LNCaP clone FGC (cell line): Measurements from ENCODE around the gene C3orf20.

Source experiments
- DNase-seq: peaks from one replicate; pipeline ENCODE4 v3.0.0-alpha.2; 2011; ENCODE audit warnings: low read depth
- H3K4me3 ChIP-seq: 2 replicates; pipeline ENCODE4 v1.5.1; 2011; ENCODE audit warnings: mild to moderate bottlenecking, low read depth, low read length, control low read depth
- TF ChIP-seq, protein P1 (sequence below): IDR thresholded peaks from 2 replicates; pipeline ENCODE4 v1.5.1; 2012; ENCODE audit warnings: mild to moderate bottlenecking; ENCODE audit not compliant: control insufficient read depth, insufficient read depth; ENCODE audit errors: extremely low read depth

The C3orf20 gene

DNA sequence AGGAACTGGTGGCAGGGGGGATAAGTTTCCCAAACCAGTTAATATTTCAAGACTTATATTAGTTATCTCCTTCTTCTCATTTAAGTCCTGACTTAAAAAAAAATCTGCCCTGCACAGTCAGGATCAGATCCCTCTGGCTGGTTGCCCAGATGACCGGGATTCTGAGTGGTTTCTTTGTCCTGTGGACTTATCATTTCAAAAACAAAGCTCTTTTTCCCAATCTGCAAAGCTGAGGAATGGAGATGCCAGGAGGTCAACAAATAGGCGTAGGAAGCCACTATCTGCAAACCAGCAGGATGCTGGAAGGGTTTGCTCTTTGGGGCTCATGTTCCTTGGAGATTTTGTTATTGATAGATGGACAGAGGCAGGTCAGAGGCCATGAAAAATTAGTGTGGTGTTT is 5.8 kb downstream of the C3orf20 start:
- DNase-seq = no peak
- TF ChIP-seq, protein P1, sequence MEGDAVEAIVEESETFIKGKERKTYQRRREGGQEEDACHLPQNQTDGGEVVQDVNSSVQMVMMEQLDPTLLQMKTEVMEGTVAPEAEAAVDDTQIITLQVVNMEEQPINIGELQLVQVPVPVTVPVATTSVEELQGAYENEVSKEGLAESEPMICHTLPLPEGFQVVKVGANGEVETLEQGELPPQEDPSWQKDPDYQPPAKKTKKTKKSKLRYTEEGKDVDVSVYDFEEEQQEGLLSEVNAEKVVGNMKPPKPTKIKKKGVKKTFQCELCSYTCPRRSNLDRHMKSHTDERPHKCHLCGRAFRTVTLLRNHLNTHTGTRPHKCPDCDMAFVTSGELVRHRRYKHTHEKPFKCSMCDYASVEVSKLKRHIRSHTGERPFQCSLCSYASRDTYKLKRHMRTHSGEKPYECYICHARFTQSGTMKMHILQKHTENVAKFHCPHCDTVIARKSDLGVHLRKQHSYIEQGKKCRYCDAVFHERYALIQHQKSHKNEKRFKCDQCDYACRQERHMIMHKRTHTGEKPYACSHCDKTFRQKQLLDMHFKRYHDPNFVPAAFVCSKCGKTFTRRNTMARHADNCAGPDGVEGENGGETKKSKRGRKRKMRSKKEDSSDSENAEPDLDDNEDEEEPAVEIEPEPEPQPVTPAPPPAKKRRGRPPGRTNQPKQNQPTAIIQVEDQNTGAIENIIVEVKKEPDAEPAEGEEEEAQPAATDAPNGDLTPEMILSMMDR = no peak
- H3K4me3 ChIP-seq = no peak overlapping the region

DNA sequence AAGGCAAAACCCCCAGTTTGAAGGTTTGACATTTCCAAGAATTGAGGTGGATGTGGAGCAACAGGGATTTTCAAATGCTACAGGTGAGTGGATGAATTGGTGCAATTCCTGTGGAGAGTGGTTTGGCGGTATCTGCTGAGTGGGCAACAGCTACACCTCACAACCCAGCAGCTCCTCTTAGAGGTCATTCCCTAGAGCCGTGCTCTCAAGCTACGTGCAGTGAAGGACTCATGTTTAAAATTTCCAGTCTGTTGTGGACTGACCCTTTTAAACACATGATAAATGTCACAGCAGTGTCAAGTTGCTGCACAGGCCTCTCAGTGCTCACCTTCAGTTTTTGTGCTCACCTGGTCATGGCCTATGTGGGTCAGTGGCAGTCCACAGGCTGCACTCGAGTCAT is 9.5 kb downstream of the C3orf20 start:
- no peak for DNase-seq
- no peak overlapping the region for H3K4me3 ChIP-seq
- TF ChIP-seq, protein P1 = no peak

DNA sequence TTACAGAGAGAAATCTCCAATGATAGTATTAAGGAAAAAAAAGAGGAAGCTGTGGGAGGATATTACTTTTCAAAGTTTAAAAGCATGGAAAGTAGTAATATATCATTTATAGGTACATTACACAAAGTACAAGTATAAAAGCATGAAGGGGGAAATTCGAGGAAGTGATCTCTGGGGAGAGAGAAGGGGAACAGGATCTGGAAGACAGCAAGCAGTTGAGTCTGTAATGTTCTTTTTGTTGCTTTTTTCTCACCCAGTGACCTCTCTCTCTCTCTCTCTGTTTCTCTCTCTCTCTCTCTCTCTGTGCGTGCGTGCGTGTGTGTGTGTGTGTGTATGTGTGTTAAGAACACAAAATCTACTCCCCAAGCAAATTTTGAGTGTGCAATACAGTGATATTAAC is 10.2 kb downstream of the C3orf20 start:
- no peak for DNase-seq
- H3K4me3 ChIP-seq = no peak overlapping the region
- TF ChIP-seq, protein P1 = no peak

DNA sequence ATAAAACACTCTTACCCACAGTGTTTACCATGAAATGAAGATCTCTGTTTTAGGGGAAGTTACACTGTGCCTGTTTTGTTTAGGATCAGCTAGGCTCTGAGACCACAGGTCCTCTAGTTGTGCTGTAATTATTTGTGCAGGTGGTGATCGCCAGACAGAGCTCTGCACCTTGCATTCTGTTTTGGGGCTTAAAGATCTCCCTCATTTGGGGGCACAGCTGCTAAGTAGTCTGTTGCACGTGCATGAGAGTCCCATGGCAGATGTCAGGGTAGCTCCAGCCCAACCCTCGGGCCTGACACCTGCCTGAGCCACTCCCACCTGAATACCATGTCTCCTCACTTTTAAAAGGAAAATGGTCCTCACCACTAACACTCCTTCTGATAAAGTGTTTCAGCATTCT is 12.4 kb downstream of the C3orf20 start:
- no peak for DNase-seq
- no peak overlapping the region for H3K4me3 ChIP-seq

DNA sequence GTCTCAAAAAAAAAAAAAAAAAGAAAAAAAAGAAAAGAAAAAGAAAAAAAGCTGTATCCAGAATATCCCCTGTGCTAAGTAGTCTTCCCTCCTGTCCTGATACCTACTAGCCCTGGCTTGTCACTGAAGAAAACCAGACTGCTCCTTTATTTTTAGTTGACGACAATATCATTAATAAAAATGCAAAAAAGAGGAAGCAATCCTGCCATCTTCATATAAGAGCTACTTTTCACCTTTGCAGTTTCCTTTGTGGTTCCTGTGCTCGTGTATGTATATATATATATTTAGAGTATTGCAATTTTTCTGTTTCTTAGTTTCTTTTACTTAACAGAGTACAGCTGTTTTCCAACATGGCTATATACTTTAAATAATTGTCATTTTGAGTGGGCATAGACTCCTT is 13.6 kb downstream of the C3orf20 start:
- no peak overlapping the region for H3K4me3 ChIP-seq
- TF ChIP-seq, protein P1 = no peak
- no peak for DNase-seq

More for the DNA sequence above, 12.4 kb downstream of the C3orf20 start:
- TF ChIP-seq, protein P1 = no peak

DNA sequence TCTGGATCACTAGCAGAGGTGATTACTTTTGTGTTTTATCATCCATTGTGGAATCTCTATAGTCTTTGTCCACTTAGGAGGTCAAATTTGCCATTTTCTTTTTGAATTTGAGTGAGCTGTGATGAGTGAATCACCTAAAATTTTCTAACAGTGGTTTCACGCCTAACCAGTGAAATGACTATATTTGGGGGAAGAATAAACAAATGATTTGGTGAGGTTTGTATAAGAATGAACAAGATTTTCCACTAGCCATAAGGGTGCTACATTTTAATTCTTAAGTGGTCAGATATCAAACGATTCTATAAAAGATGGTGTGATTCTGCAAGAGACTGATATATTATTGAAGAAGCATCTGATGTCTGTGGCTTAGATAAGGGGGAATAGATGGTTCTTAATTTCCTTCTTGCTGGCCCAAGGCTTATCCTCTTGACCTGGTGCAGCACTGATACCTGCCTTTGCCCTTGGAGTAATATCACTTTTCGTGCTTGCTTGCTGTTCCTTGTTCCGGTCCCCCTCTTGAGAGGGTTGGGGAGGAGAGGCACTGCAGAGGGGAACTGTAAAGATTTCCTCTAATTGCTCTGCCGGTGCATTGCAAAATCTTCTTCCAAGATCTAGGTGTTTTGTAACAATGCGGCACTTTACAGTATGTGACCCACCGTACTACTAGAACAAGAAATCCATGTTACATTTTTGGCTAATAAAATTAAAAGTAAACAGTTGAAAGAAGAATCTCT is 14.5 kb downstream of the C3orf20 start:
- H3K4me3 ChIP-seq = no peak overlapping the region
- no peak for DNase-seq
- TF ChIP-seq, protein P1 = no peak

DNA sequence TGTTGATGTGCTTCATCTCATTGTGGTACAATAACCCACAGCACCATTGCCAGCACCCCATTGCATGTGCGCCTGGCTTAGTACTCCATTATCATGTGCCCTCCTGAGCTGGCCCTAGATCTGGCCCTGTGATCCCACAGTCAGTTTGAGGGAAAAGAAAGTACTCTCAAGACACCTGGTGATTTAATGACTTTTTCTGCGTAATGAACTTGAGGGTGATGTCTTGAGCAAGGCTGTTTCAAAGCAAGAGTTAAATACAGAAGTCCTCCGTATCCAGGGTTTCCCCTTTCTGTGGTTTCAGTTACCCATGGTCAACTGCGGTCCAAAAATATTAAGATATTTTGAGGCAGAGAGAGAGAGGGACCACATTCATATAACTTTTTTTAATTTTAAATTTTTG is 16.3 kb downstream of the C3orf20 start:
- TF ChIP-seq, protein P1 = no peak
- no peak for DNase-seq
- H3K4me3 ChIP-seq = no peak overlapping the region
